ENCODE data around the gene ATP8A2.

The ATP8A2 gene

GRCh38 chr13:25744178-25744577 is 372.4 kb downstream of the ATP8A2 start:
- no peak for TF ChIP-seq CTCF (IDR thresholded peaks at IDR 0.05; ENCODE audit: insufficient read depth, low read depth, low read length, missing control alignments)
- no peak for DNase-seq (ENCODE audit: low read depth)
- no peak overlapping the region for H3K4me3 ChIP-seq (ENCODE audit: low read length)

GRCh38 chr13:25746131-25746530 is 374.4 kb downstream of the ATP8A2 start:
- TF ChIP-seq CTCF (IDR thresholded peaks at IDR 0.05; ENCODE audit: insufficient read depth, low read depth, low read length, missing control alignments) = no peak
- no peak overlapping the region for H3K4me3 ChIP-seq (ENCODE audit: low read length)
- no peak for DNase-seq (ENCODE audit: low read depth)

GRCh38 chr13:25752957-25753551 is 381.3 kb downstream of the ATP8A2 start:
- peak; percentile 62 for DNase-seq (ENCODE audit: low read depth)
- no peak for TF ChIP-seq CTCF (IDR thresholded peaks at IDR 0.05; ENCODE audit: insufficient read depth, low read depth, low read length, missing control alignments)
- no peak overlapping the region for H3K4me3 ChIP-seq (ENCODE audit: low read length)

- TF ChIP-seq CTCF (IDR thresholded peaks at IDR 0.05; ENCODE audit: insufficient read depth, low read depth, low read length, missing control alignments) = no peak
- DNase-seq (ENCODE audit: low read depth) = no peak
- H3K4me3 ChIP-seq (ENCODE audit: low read length) = no peak overlapping the region
Measured at GRCh38 chr13:25753976-25754375, 382.2 kb downstream of the ATP8A2 start.

- no peak overlapping the region for H3K4me3 ChIP-seq (ENCODE audit: low read length)
- TF ChIP-seq CTCF (IDR thresholded peaks at IDR 0.05; ENCODE audit: insufficient read depth, low read depth, low read length, missing control alignments) = no peak
- DNase-seq (ENCODE audit: low read depth) = no peak
Measured at GRCh38 chr13:25756251-25756650, 384.5 kb downstream of the ATP8A2 start.

GRCh38 chr13:25756912-25757311 is 385.1 kb downstream of the ATP8A2 start:
- TF ChIP-seq CTCF (IDR thresholded peaks at IDR 0.05; ENCODE audit: insufficient read depth, low read depth, low read length, missing control alignments) = peak; percentile 12
- no peak for DNase-seq (ENCODE audit: low read depth)
- H3K4me3 ChIP-seq (ENCODE audit: low read length) = no peak overlapping the region

GRCh38 chr13:25761041-25761440 is 389.3 kb downstream of the ATP8A2 start:
- DNase-seq (ENCODE audit: low read depth) = no peak
- H3K4me3 ChIP-seq (ENCODE audit: low read length) = no peak overlapping the region
- TF ChIP-seq CTCF (IDR thresholded peaks at IDR 0.05; ENCODE audit: insufficient read depth, low read depth, low read length, missing control alignments) = no peak
